ENCODE data around the gene CSPG5.

The CSPG5 gene

GRCh38 chr3:47536221-47536891 is 42.3 kb downstream of the CSPG5 start:
- no peak for DNase-seq

- no peak for DNase-seq
These were observed 44.6 kb downstream of the CSPG5 start for GRCh38 chr3:47533996-47534454.

DNA sequence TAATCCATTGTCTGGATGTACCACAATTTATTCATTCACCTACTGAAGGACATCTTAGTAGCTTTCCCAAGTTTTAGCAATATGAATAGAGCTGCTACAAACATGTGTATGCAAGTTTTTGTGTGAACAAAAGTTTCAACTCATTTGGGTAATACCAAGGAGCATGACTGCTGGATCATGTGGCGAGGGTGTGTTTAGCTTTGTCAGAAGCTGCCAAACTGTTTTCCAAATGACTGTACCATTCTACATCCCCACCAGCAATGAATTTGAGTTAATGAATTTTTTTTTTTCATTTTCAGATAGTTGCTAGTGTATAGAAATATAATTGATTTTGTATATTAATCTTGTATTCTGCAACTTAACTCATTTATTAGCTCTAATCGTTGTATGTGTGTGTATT is 45.2 kb downstream of the CSPG5 start:
- no peak for DNase-seq

- DNase-seq, result no peak
These were observed 50.5 kb downstream of the CSPG5 start for GRCh38 chr3:47527952-47528725.

DNA sequence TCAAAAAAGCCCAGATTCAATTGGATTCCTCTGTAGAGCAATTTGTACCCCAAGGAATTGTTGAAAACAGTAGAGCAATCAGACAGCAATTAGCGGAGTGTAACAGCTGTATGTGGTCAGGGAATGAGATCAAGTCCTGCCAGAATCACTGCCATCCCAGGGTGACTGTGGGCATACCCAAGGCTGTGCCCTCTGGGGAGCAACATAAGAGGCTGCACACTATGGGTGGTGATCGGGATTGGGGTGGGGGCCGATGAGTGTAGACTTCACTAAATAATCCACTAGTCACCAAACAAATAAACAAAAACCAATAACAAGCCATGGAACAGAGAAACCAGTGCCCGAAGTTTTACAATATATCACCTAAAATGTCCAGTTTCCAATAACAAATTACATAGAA is 53.0 kb downstream of the CSPG5 start:
- no peak for DNase-seq

DNA sequence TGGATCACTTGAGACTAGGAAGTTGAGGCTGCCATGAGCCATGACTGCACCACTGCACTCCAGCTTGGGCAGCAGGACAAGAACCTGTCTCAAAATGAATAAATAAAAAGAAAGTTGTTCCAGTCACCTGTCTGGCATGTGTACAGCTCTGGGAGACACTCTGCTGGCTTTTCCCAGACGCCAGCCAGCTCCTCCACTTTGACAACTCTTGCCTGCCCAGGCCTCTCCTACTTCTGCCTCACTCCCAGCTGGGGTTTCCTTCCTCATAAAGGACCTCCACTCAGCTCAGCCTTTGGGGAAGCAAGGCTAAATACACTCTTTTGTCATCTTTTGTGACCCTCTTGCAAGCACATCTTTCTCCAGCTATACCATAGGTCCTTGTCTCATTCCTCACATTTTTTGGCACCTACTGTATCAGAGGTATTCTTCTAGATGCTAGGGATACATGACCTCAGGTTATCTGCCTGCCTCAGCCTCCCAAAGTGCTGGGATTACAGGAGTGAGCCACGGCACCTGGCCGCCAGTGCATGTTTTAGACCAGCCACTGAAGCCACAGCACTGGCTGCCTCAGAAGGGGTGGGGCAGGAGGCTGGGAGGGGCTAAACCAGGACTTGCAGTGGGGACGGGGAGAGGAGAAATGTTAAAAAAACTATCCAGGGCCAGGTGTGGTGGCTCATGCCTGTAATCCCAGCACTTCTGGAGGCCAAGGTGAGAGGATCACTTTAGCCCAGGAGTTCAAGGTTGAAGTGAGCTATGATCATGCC is 55.2 kb downstream of the CSPG5 start:
- no peak for DNase-seq

GRCh38 chr3:47522082-47522987 is 56.3 kb downstream of the CSPG5 start:
- DNase-seq, result peak; percentile 80 to 87

- no peak for DNase-seq
These were observed 57.9 kb downstream of the CSPG5 start for GRCh38 chr3:47520756-47521155.

DNA sequence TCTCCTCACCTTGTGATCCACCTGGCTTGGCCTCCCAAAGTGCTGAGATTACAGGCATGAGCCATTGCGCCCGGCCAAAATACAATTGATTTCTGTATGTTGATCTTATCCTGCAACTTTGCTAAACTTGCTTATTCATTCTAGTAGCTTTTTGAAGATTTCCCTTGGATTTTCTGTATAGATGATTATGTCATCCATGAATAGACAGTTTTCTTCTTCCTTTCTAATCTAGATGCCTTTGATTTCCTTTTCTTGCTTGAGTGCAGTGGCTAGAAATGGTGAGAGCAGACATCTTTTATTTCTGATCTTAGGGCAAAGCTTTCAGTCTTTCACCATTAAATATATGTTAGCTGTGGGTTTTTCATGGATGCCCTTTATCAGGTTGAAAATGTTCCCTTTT is 60.7 kb downstream of the CSPG5 start:
- DNase-seq, result no peak

DNA sequence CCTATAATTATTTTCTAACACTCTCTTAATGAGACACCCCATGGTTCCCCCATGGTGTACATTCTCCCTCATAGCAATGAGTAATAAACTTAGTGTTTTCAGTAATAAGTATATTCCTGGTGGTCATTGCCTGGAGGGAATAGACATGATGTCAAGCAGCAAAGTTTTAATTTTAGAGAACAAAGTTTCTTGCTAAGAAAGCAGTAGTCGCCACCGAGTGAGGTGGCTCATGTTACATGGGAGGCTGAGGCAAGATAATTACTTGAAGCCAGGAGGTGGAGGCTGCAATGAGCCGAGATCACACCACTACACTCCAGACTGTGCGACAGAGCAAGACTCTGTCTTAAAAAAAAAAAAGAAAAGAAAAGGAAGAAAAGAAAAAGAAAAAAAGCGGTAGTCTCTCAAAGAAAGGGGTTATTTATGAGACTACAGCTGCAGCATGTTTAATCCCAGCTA is 62.8 kb downstream of the CSPG5 start:
- no peak for DNase-seq

- DNase-seq, result no peak
These were observed 63.6 kb downstream of the CSPG5 start for GRCh38 chr3:47515100-47515499.

DNA sequence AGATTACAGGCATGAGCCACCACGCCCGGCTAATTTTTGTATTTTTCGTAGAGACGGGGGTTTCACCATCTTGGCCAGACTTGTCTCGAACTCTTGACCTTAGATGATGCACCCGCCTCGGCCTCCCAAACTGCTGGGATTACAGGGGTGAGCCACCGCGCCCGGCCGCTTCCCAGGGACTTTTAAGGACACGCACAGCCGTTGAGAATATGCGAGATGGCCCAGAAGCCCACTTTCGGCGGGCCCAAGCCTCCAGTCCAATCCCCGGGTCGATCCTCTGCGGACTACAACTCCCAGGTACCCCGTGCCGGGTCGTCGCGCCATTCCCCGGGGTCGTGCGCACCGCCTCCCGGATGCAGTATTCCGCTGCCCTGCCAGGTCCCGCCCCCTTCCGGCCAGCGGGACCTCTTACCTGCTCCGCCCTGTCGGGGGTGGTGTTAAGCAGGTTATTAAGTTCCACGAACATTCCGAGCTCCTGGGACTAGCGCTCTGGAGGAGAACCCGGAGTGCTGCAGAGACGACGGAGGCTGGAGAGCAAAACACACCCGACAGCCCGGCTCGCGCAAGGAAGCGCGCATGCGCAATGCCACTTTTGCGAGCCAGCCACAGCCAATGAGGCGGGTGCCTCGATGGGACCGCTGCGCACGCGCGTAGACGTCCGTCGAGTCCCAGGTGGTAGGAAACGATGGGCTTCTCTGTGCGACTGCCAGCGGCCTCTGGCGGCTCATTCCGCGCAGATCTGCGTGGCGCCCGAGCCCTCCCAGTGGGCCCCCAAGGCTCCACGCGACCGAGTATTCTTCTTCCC is 65.3 kb downstream of the CSPG5 start, which contains the start of gene ELP6:
ELP6 (minus strand) TSS at position 588 of the 805 bp plus-strand sequence; CDS start at position 466, 122 bp downstream.
- DNase-seq, result peak; percentile 96 to 97

- DNase-seq, result peak in 1 of 2 experiments; percentile 26
These were observed 66.1 kb downstream of the CSPG5 start for GRCh38 chr3:47512416-47513124.
